Neural progenitor cell (in vitro differentiated cells): ENCODE data around the gene THSD4.

Experiments used
- EZH2 ChIP-seq: fragments of 200-600 bp; sonication (generic); IDR thresholded peaks from 2 replicates; pipeline ENCODE4 v1.6.1; 2017; ENCODE audit warnings: antibody characterized with exemption, mild to moderate bottlenecking, moderate library complexity
- TF ChIP-seq, protein P1 (sequence below): fragments of 200-600 bp; sonication (generic); IDR thresholded peaks from 2 replicates; pipeline ENCODE4 v1.5.1; 2017; ENCODE audit warnings: antibody characterized with exemption, mild to moderate bottlenecking

DNA sequence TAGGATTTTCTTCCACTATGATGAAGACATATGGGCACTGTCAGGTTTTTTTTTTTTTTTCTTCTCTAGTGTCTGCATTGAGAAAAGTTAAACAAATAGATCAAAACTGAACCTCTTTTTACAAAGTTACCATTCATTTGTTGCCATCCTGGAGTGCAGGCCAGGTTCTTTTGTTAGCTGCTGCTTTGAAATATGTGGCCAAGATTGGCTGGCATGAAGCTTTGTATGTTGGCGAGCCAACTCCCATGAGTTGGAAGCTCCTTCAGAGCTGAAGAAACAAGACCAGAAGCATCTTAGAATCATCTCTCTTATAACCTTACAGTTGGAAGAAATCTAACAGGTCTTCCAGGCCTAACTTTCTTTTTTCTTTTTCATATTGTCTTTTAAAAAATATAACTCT lies 346.5 kb downstream of the THSD4 start:
- TF ChIP-seq, protein P1, sequence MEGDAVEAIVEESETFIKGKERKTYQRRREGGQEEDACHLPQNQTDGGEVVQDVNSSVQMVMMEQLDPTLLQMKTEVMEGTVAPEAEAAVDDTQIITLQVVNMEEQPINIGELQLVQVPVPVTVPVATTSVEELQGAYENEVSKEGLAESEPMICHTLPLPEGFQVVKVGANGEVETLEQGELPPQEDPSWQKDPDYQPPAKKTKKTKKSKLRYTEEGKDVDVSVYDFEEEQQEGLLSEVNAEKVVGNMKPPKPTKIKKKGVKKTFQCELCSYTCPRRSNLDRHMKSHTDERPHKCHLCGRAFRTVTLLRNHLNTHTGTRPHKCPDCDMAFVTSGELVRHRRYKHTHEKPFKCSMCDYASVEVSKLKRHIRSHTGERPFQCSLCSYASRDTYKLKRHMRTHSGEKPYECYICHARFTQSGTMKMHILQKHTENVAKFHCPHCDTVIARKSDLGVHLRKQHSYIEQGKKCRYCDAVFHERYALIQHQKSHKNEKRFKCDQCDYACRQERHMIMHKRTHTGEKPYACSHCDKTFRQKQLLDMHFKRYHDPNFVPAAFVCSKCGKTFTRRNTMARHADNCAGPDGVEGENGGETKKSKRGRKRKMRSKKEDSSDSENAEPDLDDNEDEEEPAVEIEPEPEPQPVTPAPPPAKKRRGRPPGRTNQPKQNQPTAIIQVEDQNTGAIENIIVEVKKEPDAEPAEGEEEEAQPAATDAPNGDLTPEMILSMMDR = no peak
- TF ChIP-seq EZH2 = no peak
